BJ (cell line): ENCODE results near the gene FAM168A. TPM values are rescaled to one million over a fixed set of nuclear protein-coding genes. Genes with fewer than 3 reads are reported as not detected.

ENCODE experiments used
- CTCF ChIA-PET: fragments of 350-600 bp; formaldehyde crosslinking; extraction: SDS; loops from one replicate; lab custom pipeline; 2021; ENCODE audit warnings: antibody characterized with exemption, inconsistent platforms; lab: Yijun Ruan, JAX
- POLR2A ChIA-PET: fragments of 300-600 bp; sonication (Branson Sonifier 250); formaldehyde crosslinking; extraction: SDS; loops from one replicate; lab custom pipeline; 2021; ENCODE audit warnings: antibody characterized with exemption; lab: Charles Lee
- DNase-seq: peaks from one replicate; pipeline ENCODE4 v3.0.0-alpha.2; 2011; ENCODE audit warnings: low read depth
- H3K27me3 ChIP-seq: 2 replicates; pipeline ENCODE4 v1.6.0; 2011; ENCODE audit warnings: low read length; ENCODE audit not compliant: control insufficient read depth, insufficient read depth
- H3K36me3 ChIP-seq: 2 replicates; pipeline ENCODE4 v1.5.1; 2011; ENCODE audit warnings: low read length; ENCODE audit not compliant: control insufficient read depth, insufficient read depth
- H3K4me3 ChIP-seq: 2 replicates; pipeline ENCODE4 v1.5.1; 2011; ENCODE audit warnings: low read depth, mild to moderate bottlenecking, control low read depth, low read length
- polyA plus RNA-seq: library from polyadenylated mRNA; depleted of rRNA; stranded (reverse); fragments of >200 nt; gene quantifications from 2 replicates; pipeline ENCODE4 v1.2.3, GENCODE V29; 2011
- TF ChIP-seq, protein P1 (sequence below): IDR thresholded peaks from 2 replicates; pipeline ENCODE4 v1.5.1; 2011; ENCODE audit warnings: low read depth, mild to moderate bottlenecking, control low read depth, inconsistent platforms, low read length, moderate library complexity; ENCODE audit not compliant: insufficient read depth

FAM168A gene
- polyA plus RNA-seq, 1 experiment: 19.1 TPM

GRCh38 chr11:73563539-73564200, 34.2 kb downstream of the FAM168A start:
- CTCF ChIA-PET: interaction anchor here (0.7 to 1.4 kb wide), 4 partner anchors 13 to 85 kb away, joined by 3 read pairs; no protein-coding TSS in a partner anchor
- Histone ChIP-seq H3K27me3 (no peaks in the 10 kb centered on the region), H3K36me3 (no peaks in the 10 kb centered on the region), H3K4me3 (no peak overlapping the region)
- TF ChIP-seq, protein P1, sequence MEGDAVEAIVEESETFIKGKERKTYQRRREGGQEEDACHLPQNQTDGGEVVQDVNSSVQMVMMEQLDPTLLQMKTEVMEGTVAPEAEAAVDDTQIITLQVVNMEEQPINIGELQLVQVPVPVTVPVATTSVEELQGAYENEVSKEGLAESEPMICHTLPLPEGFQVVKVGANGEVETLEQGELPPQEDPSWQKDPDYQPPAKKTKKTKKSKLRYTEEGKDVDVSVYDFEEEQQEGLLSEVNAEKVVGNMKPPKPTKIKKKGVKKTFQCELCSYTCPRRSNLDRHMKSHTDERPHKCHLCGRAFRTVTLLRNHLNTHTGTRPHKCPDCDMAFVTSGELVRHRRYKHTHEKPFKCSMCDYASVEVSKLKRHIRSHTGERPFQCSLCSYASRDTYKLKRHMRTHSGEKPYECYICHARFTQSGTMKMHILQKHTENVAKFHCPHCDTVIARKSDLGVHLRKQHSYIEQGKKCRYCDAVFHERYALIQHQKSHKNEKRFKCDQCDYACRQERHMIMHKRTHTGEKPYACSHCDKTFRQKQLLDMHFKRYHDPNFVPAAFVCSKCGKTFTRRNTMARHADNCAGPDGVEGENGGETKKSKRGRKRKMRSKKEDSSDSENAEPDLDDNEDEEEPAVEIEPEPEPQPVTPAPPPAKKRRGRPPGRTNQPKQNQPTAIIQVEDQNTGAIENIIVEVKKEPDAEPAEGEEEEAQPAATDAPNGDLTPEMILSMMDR: no peak
- POLR2A ChIA-PET: no interaction called here
- no peak for DNase-seq

DNA sequence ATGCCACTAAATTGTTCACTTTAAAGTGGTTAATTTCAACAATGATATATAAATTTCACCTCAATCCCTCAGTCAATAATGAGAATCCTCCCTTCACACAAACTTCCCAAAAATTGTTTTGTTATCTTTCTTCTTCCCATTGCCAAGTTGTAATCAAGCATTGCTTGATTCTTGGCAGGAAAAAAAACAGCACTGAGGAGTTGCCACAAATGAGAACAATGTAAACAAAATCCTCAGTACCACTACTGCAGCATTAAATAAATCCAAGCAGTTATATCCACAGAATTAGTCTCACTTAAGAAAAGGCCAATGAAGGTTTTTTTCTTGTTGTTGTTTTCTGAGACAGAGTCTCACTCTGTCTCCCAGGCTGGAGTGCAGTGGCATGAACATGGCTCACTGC, 38.2 kb downstream of the FAM168A start:
- POLR2A ChIA-PET: no interaction called here
- H3K36me3 ChIP-seq: no peaks in the 10 kb centered on the region
- no peak for DNase-seq
- no peak overlapping the region for H3K4me3 ChIP-seq
- TF ChIP-seq, protein P1: no peak
- H3K27me3 ChIP-seq: no peaks in the 10 kb centered on the region
- CTCF ChIA-PET: interaction anchor here (0.6 kb wide), 1 partner anchor 191 kb away, joined by 3 read pairs; no protein-coding TSS in a partner anchor

DNA sequence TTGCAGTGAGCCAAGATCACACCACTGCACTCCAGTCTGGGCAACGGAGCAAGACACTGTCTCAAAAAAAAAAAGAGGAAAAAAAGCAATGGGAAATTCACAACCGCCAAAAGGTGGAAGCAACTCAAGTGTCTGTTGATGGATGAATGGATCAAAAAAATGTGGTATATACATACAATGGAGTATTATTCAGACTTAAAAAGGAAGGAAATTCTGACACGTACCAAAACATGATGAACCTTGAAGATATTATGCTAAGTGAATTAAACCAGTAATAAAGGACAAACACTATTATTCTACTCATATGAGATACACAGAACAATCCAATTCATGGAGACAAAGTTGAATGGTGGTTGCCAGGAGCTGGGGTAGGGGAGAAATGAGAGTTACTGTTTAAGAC, 40.9 kb downstream of the FAM168A start:
- no peak overlapping the region for H3K4me3 ChIP-seq
- TF ChIP-seq, protein P1: no peak
- H3K27me3 ChIP-seq: no peaks in the 10 kb centered on the region
- POLR2A ChIA-PET: no interaction called here
- no peaks in the 10 kb centered on the region for H3K36me3 ChIP-seq
- CTCF ChIA-PET: no interaction called here
- DNase-seq: no peak

DNA sequence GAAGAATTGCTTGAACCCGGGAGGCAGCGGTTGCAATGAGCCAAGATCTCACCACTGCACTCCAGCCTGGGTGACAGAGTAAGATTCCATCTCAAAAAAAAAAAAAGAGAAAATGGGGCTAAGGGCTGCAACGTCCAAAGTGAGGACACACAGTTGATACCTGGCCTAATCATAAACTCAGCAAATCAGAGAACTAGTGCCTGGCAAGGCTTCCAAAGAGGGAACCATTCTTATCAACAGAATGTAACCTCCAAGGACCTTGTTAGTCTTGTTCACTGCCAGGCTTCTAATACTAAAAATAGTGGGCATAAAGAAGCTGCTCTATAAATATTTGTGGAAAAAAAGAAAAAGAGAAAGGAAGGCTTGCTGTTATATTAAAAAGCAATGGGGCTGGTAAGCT, 42.3 kb downstream of the FAM168A start:
- Histone ChIP-seq H3K36me3 (no peaks in the 10 kb centered on the region), H3K27me3 (no peaks in the 10 kb centered on the region), H3K4me3 (no peak overlapping the region)
- ChIA-PET CTCF (interaction anchor here (1.5 kb wide), 1 partner anchor 10 kb away, joined by 3 read pairs; no protein-coding TSS in a partner anchor), POLR2A (no interaction called here)
- no peak for DNase-seq
- TF ChIP-seq, protein P1: no peak

DNA sequence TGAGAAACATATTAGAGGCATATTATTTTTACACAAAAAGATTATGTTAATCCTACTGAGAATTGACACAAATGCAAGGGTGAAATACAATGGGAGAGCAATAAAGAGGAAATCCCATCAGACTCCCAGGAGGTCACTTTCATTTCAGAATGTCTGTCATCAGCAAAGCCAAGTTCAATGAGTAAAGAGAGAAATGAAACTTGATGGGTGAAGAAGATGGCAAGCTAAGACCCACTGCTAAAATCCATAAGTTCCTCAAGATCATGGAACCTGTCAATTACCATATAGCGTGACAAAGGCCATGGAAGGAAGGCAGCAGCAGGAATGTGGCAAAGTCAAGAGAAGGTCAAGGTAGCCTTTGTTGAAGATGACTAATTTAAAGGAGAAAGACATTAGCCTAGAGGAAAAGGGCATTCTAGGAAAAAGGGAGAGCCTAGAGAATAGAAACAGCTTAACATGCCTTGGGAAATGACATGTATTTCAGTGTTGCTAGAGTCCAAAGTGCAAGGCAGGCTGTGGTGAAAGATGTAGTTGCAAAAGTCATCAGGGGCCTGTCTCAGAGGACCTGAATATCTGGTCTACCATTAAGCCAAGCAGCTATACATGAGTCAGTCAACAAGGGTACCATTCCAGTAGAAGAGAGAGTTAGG, 43.1 kb downstream of the FAM168A start:
- no peaks in the 10 kb centered on the region for H3K36me3 ChIP-seq
- CTCF ChIA-PET: interaction anchor here (1.5 to 1.8 kb wide), 2 partner anchors 11 to 71 kb away, joined by 3 to 5 read pairs; no protein-coding TSS in a partner anchor
- H3K4me3 ChIP-seq: no peak overlapping the region
- no peak for DNase-seq
- H3K27me3 ChIP-seq: no peaks in the 10 kb centered on the region
- TF ChIP-seq, protein P1: no peak
- POLR2A ChIA-PET: no interaction called here
